ENCODE results near the gene GPR89A.

Gene GPR89A

DNA sequence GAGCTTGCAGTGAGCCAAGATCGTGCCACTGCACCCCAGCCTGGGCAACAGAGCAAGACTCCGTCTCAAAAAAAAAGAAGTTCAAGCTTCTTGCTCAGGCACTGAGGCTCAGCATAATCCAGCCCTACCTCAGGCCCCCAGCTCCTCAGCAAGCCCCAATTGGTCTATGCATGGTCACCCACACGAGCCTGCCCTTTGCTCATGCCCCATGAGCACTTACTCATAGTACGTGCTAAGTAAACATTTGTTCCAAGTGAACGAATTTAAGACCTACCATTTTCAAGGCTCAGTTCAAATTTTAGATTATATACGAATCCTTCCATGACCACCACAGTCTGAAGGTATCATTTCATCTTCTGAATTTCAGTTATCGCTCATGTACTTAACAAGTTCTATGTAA is 95.0 kb downstream of the GPR89A start:
- no peak overlapping the region for H3K27ac ChIP-seq (ENCODE audit: low read depth, low read length, severe bottlenecking)
- H3K4me1 ChIP-seq (ENCODE audit: control insufficient read depth, insufficient read depth, low read length, poor library complexity, severe bottlenecking): peaks cover under 1% of the 10 kb centered on the region
- H3K9me3 ChIP-seq (ENCODE audit: control insufficient read depth, low read length): no peaks in the 10 kb centered on the region
- 83 to 84% methylated on average over 6 of the region's 7 CpGs for WGBS, 2 experiments (ENCODE audit: insufficient coverage in 2 of 2)
- H3K4me3 ChIP-seq (ENCODE audit: extremely low read depth, insufficient read depth, low read length, poor library complexity, severe bottlenecking): no peak overlapping the region
- H3K36me3 ChIP-seq (ENCODE audit: control insufficient read depth, insufficient read depth, low read length): no peaks in the 10 kb centered on the region

- WGBS, 2 experiments (ENCODE audit: insufficient coverage in 2 of 2): 88 to 97% methylated on average over 6 of the region's 7 CpGs
- Histone ChIP-seq H3K4me1 (ENCODE audit: control insufficient read depth, insufficient read depth, low read length, poor library complexity, severe bottlenecking) (peaks cover 3% of the 10 kb centered on the region), H3K9me3 (ENCODE audit: control insufficient read depth, low read length) (no peaks in the 10 kb centered on the region), H3K36me3 (ENCODE audit: control insufficient read depth, insufficient read depth, low read length) (no peaks in the 10 kb centered on the region), H3K4me3 (ENCODE audit: extremely low read depth, insufficient read depth, low read length, poor library complexity, severe bottlenecking) (no peak overlapping the region), H3K27ac (ENCODE audit: low read depth, low read length, severe bottlenecking) (no peak overlapping the region)
Measured at GRCh38 chr1:145705622-145706021, 97.8 kb downstream of the GPR89A start.

GRCh38 chr1:145706086-145706664 is 98.4 kb downstream of the GPR89A start:
- Histone ChIP-seq H3K27ac (ENCODE audit: low read depth, low read length, severe bottlenecking) (no peak overlapping the region), H3K36me3 (ENCODE audit: control insufficient read depth, insufficient read depth, low read length) (no peaks in the 10 kb centered on the region), H3K4me3 (ENCODE audit: extremely low read depth, insufficient read depth, low read length, poor library complexity, severe bottlenecking) (no peak overlapping the region), H3K4me1 (ENCODE audit: control insufficient read depth, insufficient read depth, low read length, poor library complexity, severe bottlenecking) (peaks cover 3% of the 10 kb centered on the region), H3K9me3 (ENCODE audit: control insufficient read depth, low read length) (no peaks in the 10 kb centered on the region)
- WGBS, 2 experiments (ENCODE audit: insufficient coverage in 2 of 2): 100% methylated on average over 1 of the region's 2 CpGs; no CpG with 5 or more reads in 1 of the 2 experiments

DNA sequence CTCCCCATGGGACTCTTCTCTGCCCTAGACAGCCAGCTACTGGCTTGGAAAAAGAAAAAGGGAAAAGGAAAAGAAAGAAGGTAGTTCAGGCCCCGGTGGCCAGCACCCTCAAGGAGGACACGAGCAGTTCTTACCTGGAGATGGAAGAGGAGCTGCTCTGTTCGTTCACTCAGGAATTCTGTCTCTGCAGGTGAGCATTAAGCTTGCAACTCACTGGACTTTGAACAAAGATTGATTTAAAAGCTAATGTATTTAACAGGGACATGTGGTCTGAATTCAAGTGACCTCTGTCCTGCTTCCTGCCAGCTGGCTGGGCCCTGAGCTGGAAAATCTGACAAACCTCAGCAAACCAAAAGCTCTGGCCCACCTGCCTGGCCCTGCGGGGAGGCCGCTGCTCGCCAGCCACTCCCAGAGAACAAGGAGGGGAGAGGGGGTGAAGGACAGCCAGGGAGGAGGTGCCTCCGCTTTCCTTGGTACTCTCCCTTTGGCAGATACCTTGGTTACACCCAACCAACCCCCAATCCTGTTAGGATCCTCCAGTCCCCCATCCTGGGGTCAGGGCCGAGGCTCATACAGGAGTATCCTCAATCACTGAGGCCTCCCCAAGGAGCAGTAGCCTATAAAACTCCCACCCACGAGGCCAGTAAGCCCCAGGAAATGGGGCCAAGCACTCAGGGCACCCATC is 99.5 kb downstream of the GPR89A start, which contains the start of gene PDZK1:
PDZK1 (minus strand) TSS at position 186 of the 685 bp plus-strand sequence. CDS start 19,347 bp downstream, outside the sequence.
- peaks cover 3% of the 10 kb centered on the region for H3K4me1 ChIP-seq (ENCODE audit: control insufficient read depth, insufficient read depth, low read length, poor library complexity, severe bottlenecking)
- 82 to 89% methylated on average over 7 of the region's 9 CpGs for WGBS, 2 experiments (ENCODE audit: insufficient coverage in 2 of 2)
- no peak within 1 kb of the TSS for H3K4me3 ChIP-seq (ENCODE audit: extremely low read depth, insufficient read depth, low read length, poor library complexity, severe bottlenecking)
- H3K36me3 ChIP-seq (ENCODE audit: control insufficient read depth, insufficient read depth, low read length): no peaks in the 10 kb centered on the region
- no peaks in the 10 kb centered on the region for H3K9me3 ChIP-seq (ENCODE audit: control insufficient read depth, low read length)
- no peak within 1 kb of the TSS for H3K27ac ChIP-seq (ENCODE audit: low read depth, low read length, severe bottlenecking)

DNA sequence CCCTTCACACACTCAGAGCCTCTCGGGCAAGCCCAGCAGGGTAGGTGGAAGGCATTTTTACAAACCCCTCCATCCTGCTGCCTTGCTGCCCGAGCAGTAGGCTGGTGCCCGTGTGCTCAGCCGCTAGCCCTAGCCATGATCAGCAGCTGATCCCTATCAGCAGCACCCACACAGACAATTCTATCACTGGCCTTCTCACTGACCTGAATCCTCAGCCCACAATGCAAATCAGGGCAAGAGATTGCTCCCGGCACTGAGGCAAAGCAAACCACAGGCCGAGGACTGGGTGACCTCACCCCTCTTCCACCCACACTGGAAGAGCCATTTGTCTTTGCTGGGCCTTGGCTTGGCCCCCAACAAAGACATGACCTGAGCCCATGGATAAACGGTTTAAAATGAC is 100.3 kb downstream of the GPR89A start:
- Histone ChIP-seq H3K27ac (ENCODE audit: low read depth, low read length, severe bottlenecking) (no peak overlapping the region), H3K9me3 (ENCODE audit: control insufficient read depth, low read length) (no peaks in the 10 kb centered on the region), H3K36me3 (ENCODE audit: control insufficient read depth, insufficient read depth, low read length) (no peaks in the 10 kb centered on the region), H3K4me3 (ENCODE audit: extremely low read depth, insufficient read depth, low read length, poor library complexity, severe bottlenecking) (no peak overlapping the region), H3K4me1 (ENCODE audit: control insufficient read depth, insufficient read depth, low read length, poor library complexity, severe bottlenecking) (peaks cover 3% of the 10 kb centered on the region)
- 79 to 81% methylated on average over 6 to 7 of the region's 7 CpGs for WGBS, 2 experiments (ENCODE audit: insufficient coverage in 2 of 2)

DNA sequence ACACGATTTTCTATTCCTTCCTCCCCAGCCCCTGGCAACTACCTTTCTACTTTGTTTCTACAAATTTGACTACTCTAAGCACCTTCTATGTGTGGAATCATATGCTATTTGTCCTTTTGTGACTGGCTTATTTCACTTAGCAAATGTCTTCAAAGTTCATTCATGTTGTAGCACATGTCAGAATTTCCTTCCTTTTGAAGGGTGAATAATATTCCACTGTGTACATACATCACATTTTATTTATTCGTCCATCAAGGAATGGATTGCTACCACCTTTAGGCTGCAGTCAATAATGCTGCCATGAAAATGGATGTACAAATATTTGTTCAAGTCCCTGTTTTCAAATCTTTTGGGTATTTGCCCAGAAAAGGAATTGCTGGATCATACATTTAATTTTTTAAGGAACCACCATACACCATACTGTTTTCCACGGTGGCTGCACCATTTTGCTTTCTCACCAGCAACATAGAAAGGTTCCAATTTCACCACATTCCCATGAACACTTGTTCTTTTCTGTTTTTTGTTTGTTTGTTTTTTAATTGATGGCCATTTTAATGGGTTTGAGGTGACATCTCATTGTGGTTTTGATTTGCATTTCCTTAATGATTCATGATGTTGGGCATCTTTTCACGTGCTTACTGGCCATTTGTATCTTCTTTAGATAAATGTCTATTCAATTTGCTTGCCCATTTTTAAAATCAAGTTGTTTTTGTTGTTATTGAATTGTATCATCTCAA is 102.7 kb downstream of the GPR89A start:
- WGBS, 2 experiments (ENCODE audit: insufficient coverage in 2 of 2): 100% methylated on average over 1 to 2 of the region's 4 CpGs
- Histone ChIP-seq H3K4me1 (ENCODE audit: control insufficient read depth, insufficient read depth, low read length, poor library complexity, severe bottlenecking) (peaks cover 3% of the 10 kb centered on the region), H3K27ac (ENCODE audit: low read depth, low read length, severe bottlenecking) (no peak overlapping the region)

DNA sequence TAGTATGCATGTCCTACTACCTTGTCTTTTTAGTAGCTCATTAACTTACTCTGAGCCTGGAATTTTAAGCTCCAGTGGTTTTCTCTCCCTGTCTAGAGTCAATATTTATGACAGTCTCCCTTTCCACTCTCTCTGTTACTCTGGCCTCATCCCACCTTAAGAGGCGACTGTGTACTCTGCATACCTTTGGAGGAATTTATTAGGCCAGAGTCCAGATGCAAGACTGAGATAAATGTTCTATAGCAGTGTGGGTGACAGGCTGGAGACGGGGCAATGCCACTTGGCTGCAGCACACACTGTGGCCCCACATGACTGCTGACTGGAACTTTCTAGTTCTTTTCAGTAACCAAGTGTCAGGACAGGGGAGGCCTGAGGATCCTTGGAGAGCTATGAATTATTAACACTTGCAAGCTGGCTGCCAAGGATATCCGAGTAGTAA is 103.4 kb downstream of the GPR89A start:
- peaks cover 3% of the 10 kb centered on the region for H3K4me1 ChIP-seq (ENCODE audit: control insufficient read depth, insufficient read depth, low read length, poor library complexity, severe bottlenecking)
- 76 to 83% methylated on average over 2 of the region's 3 CpGs for WGBS, 2 experiments (ENCODE audit: insufficient coverage in 2 of 2)
- no peak overlapping the region for H3K4me3 ChIP-seq (ENCODE audit: extremely low read depth, insufficient read depth, low read length, poor library complexity, severe bottlenecking)
- no peak overlapping the region for H3K27ac ChIP-seq (ENCODE audit: low read depth, low read length, severe bottlenecking)
- H3K9me3 ChIP-seq (ENCODE audit: control insufficient read depth, low read length): no peaks in the 10 kb centered on the region
- H3K36me3 ChIP-seq (ENCODE audit: control insufficient read depth, insufficient read depth, low read length): no peaks in the 10 kb centered on the region

More for the DNA sequence above, 102.7 kb downstream of the GPR89A start:
- H3K4me3 ChIP-seq (ENCODE audit: extremely low read depth, insufficient read depth, low read length, poor library complexity, severe bottlenecking): no peak overlapping the region
- H3K36me3 ChIP-seq (ENCODE audit: control insufficient read depth, insufficient read depth, low read length): no peaks in the 10 kb centered on the region
- H3K9me3 ChIP-seq (ENCODE audit: control insufficient read depth, low read length): no peaks in the 10 kb centered on the region

GRCh38 chr1:145714524-145715111 is 106.8 kb downstream of the GPR89A start:
- Histone ChIP-seq H3K27ac (ENCODE audit: low read depth, low read length, severe bottlenecking) (no peak overlapping the region), H3K4me1 (ENCODE audit: control insufficient read depth, insufficient read depth, low read length, poor library complexity, severe bottlenecking) (peaks cover 11% of the 10 kb centered on the region), H3K4me3 (ENCODE audit: extremely low read depth, insufficient read depth, low read length, poor library complexity, severe bottlenecking) (no peak overlapping the region), H3K9me3 (ENCODE audit: control insufficient read depth, low read length) (no peaks in the 10 kb centered on the region), H3K36me3 (ENCODE audit: control insufficient read depth, insufficient read depth, low read length) (no peaks in the 10 kb centered on the region)
- 88 to 92% methylated on average over 5 of the region's 6 CpGs for WGBS, 2 experiments (ENCODE audit: insufficient coverage in 2 of 2)

GRCh38 chr1:145716641-145717345 is 109.0 kb downstream of the GPR89A start:
- Histone ChIP-seq H3K36me3 (ENCODE audit: control insufficient read depth, insufficient read depth, low read length) (no peaks in the 10 kb centered on the region), H3K4me1 (ENCODE audit: control insufficient read depth, insufficient read depth, low read length, poor library complexity, severe bottlenecking) (peaks cover 16% of the 10 kb centered on the region), H3K9me3 (ENCODE audit: control insufficient read depth, low read length) (no peaks in the 10 kb centered on the region), H3K4me3 (ENCODE audit: extremely low read depth, insufficient read depth, low read length, poor library complexity, severe bottlenecking) (no peak overlapping the region), H3K27ac (ENCODE audit: low read depth, low read length, severe bottlenecking) (peak overlapping the region; percentile 45)
- 73 to 76% methylated on average over 9 of the region's 10 CpGs for WGBS, 2 experiments (ENCODE audit: insufficient coverage in 2 of 2)

DNA sequence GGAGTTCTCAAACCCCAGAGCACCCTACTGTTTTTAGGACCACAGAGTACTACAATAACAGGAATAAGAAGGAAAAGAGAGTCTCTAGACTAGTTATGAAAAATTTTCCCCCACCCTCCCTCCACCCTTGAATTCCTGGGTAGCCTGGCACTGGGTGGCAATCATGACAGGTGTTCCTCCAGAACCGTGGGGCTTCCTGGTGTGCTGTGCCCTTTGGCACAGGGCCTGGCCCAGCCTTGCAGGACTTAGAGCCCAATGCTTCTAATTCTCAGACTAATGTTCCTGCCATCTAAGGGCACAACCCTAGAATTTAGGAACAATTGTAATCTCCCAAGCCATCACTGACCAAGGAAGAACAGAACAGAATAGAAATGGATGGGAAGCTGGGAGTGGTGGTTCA is 110.0 kb downstream of the GPR89A start:
- Histone ChIP-seq H3K4me3 (ENCODE audit: extremely low read depth, insufficient read depth, low read length, poor library complexity, severe bottlenecking) (no peak overlapping the region), H3K4me1 (ENCODE audit: control insufficient read depth, insufficient read depth, low read length, poor library complexity, severe bottlenecking) (peaks cover 16% of the 10 kb centered on the region), H3K27ac (ENCODE audit: low read depth, low read length, severe bottlenecking) (no peak overlapping the region), H3K9me3 (ENCODE audit: control insufficient read depth, low read length) (no peaks in the 10 kb centered on the region), H3K36me3 (ENCODE audit: control insufficient read depth, insufficient read depth, low read length) (no peaks in the 10 kb centered on the region)
- WGBS, 2 experiments (ENCODE audit: insufficient coverage in 2 of 2): 80 to 100% methylated on average over 1 of the region's 1 CpG
